MCF 10A (cell line): Measurements from ENCODE around the gene SHE. TPM values are rescaled to one million over a fixed set of nuclear protein-coding genes. Genes with fewer than 3 reads are reported as not detected.
A peak's percentile ranks its signal among the peaks of the same experiment; 100 is the strongest.

Experiments
- BruUV-seq: library from RNA; stranded (reverse); fragments of 400-500 nt; replicated peaks from 2 replicates; lab custom pipeline; 2021; lab: Mats Ljungman, UMichigan
- CTCF ChIA-PET: fragments of 300-600 bp; sonication (Branson Sonifier 250); formaldehyde crosslinking; extraction: SDS; loops from one replicate; lab custom pipeline; 2021; ENCODE audit warnings: antibody characterized with exemption, inconsistent platforms; lab: Yijun Ruan, JAX
- POLR2A ChIA-PET: fragments of 300-600, 350-650 bp; sonication (Branson Sonifier 250); formaldehyde crosslinking; extraction: SDS; loops from one replicate; lab custom pipeline; 2020; ENCODE audit warnings: antibody characterized with exemption, inconsistent platforms; lab: Yijun Ruan, JAX
- DNase-seq: peaks from one replicate; pipeline ENCODE4 v3.0.0-alpha.2; 2018; ENCODE audit not compliant: unreplicated experiment
- H3K27ac Mint-ChIP-seq: one replicate; pipeline ENCODE4 v1.8.0; 2022; ENCODE audit warnings: mild to moderate bottlenecking, low read depth, mixed read lengths; ENCODE audit not compliant: unreplicated experiment
- H3K27me3 Mint-ChIP-seq: one replicate; pipeline ENCODE4 v1.8.0; 2022; ENCODE audit warnings: mixed read lengths; ENCODE audit not compliant: insufficient read depth, unreplicated experiment
- H3K36me3 Mint-ChIP-seq: one replicate; pipeline ENCODE4 v1.8.0; 2022; ENCODE audit warnings: mild to moderate bottlenecking, moderate library complexity, mixed read lengths; ENCODE audit not compliant: insufficient read depth, unreplicated experiment
- H3K4me1 Mint-ChIP-seq: one replicate; pipeline ENCODE4 v1.8.0; 2022; ENCODE audit warnings: mixed read lengths; ENCODE audit not compliant: insufficient read depth, unreplicated experiment
- H3K4me3 Mint-ChIP-seq: one replicate; pipeline ENCODE4 v1.8.0; 2022; ENCODE audit warnings: mild to moderate bottlenecking, moderate library complexity, mixed read lengths; ENCODE audit not compliant: unreplicated experiment
- H3K9me3 Mint-ChIP-seq: one replicate; pipeline ENCODE4 v1.8.0; 2022; ENCODE audit warnings: mixed read lengths; ENCODE audit not compliant: unreplicated experiment
- CTCF ChIP-seq: fragments of 200-600 bp; IDR thresholded peaks from one replicate; pipeline ENCODE4 v1.8.0; 2022; ENCODE audit warnings: antibody characterized with exemption, mild to moderate bottlenecking; ENCODE audit not compliant: unreplicated experiment
- intact Hi-C: fragments of 100-400 bp; cut with micrococcal nuclease; formaldehyde crosslinking; loops from 2 replicates; pipeline ENCODE4 v1.14.1; 2022
- total RNA-seq: library from RNA; stranded (reverse); gene quantifications from 2 replicates; pipeline ENCODE4 v1.2.3, GENCODE V29; 2022

SHE gene
- total RNA-seq, 1 experiment from 2014 or later = not detected

GRCh38 chr1:154463512-154463990 lies 38.7 kb downstream of the SHE start:
- ChIA-PET POLR2A (interaction anchor here (0.6 to 1.5 kb wide), 4 partner anchors 13 to 83 kb away, joined by 3 to 7 read pairs (median 4); no protein-coding TSS in a partner anchor), CTCF (interaction anchor here (0.8 to 0.9 kb wide), 2 partner anchors 9 to 16 kb away, joined by 4 read pairs; no protein-coding TSS in a partner anchor)
- no peak for TF ChIP-seq CTCF
- no peak for DNase-seq
- intact Hi-C loops = loop anchor here (2.0 to 5.0 kb wide), 2 partner anchors 33 to 56 kb away; partner anchors contain the start of gene IL6R
- Mint-ChIP-seq H3K27me3 (no peaks in the 10 kb centered on the region), H3K4me3 (no peak overlapping the region), H3K9me3 (no peaks in the 10 kb centered on the region), H3K27ac (peak overlapping the region; percentile 35), H3K36me3 (peaks cover 85% of the 10 kb centered on the region), H3K4me1 (no peaks in the 10 kb centered on the region)
- BruUV-seq = no TSS peak

- H3K4me3 Mint-ChIP-seq = no peak overlapping the region
- H3K36me3 Mint-ChIP-seq = peaks cover 91% of the 10 kb centered on the region
- CTCF ChIA-PET = interaction anchor here (0.7 to 1.6 kb wide), 5 partner anchors 17 to 125 kb away, joined by 3 to 5 read pairs (median 4); no protein-coding TSS in a partner anchor
- no peaks in the 10 kb centered on the region for H3K4me1 Mint-ChIP-seq
- intact Hi-C loops = loop anchor here (5.0 kb wide), 1 partner anchor 53 kb away; the partner anchor contains the start of gene IL6R
- H3K27ac Mint-ChIP-seq = no peak overlapping the region
- BruUV-seq = no TSS peak
- TF ChIP-seq CTCF = no peak
- no peak for DNase-seq
- no peaks in the 10 kb centered on the region for H3K27me3 Mint-ChIP-seq
- no peaks in the 10 kb centered on the region for H3K9me3 Mint-ChIP-seq
- POLR2A ChIA-PET = interaction anchor here (0.6 to 1.4 kb wide), 3 partner anchors 11 to 495 kb away, joined by 3 to 4 read pairs (median 3); partner anchors contain the start of gene PBXIP1
Measured at GRCh38 chr1:154460695-154461260, 41.4 kb downstream of the SHE start.

GRCh38 chr1:154459080-154459479 lies 43.1 kb downstream of the SHE start:
- Mint-ChIP-seq H3K27ac (no peak overlapping the region), H3K9me3 (no peaks in the 10 kb centered on the region), H3K4me1 (peaks cover 5% of the 10 kb centered on the region), H3K27me3 (no peaks in the 10 kb centered on the region), H3K36me3 (peaks cover 98% of the 10 kb centered on the region), H3K4me3 (no peak overlapping the region)
- no peak for DNase-seq
- CTCF ChIA-PET = interaction anchor here (0.8 to 1.6 kb wide), 3 partner anchors 21 to 190 kb away, joined by 3 to 5 read pairs (median 4); no protein-coding TSS in a partner anchor
- POLR2A ChIA-PET = interaction anchor here (0.7 to 0.9 kb wide), 2 partner anchors 62 to 154 kb away, joined by 3 read pairs; no protein-coding TSS in a partner anchor
- intact Hi-C loops = no loop called here
- BruUV-seq = no TSS peak
- TF ChIP-seq CTCF = no peak

GRCh38 chr1:154456631-154457030 lies 45.6 kb downstream of the SHE start:
- no peak for DNase-seq
- Mint-ChIP-seq H3K4me1 (peaks cover 20% of the 10 kb centered on the region), H3K27ac (no peak overlapping the region), H3K4me3 (no peak overlapping the region), H3K36me3 (peaks cover 100% of the 10 kb centered on the region), H3K27me3 (no peaks in the 10 kb centered on the region), H3K9me3 (no peaks in the 10 kb centered on the region)
- intact Hi-C loops = no loop called here
- ChIA-PET CTCF (interaction anchor here (0.7 kb wide), 1 partner anchor 421 kb away, joined by 3 read pairs; no protein-coding TSS in a partner anchor), POLR2A (interaction anchor here (0.6 to 1.4 kb wide), 2 partner anchors 11 to 57 kb away, joined by 3 read pairs; no protein-coding TSS in a partner anchor)
- BruUV-seq = no TSS peak
- TF ChIP-seq CTCF = no peak
